Common myeloid progenitor, CD34-positive (primary cell): Measurements from ENCODE around the gene THRB.

ENCODE experiments used
- CTCF ChIA-PET: fragments of 350-600 bp; sonication (Branson Sonifier 250); formaldehyde crosslinking; loops from one replicate; lab custom pipeline; 2021; ENCODE audit warnings: antibody characterized with exemption; lab: Charles Lee
- POLR2A ChIA-PET: fragments of 350-600 bp; sonication (Branson Sonifier 250); formaldehyde crosslinking; loops from one replicate; lab custom pipeline; 2021; ENCODE audit warnings: antibody characterized with exemption; lab: Charles Lee
- DNase-seq, 3 donors: peaks; one replicate each; pipeline versions ENCODE4 v3.0.0 to v3.0.0-alpha.2; 2013
- H3K27ac ChIP-seq, 2 experiments: 1 replicate in 1 of 2; 2 replicates in 1 of 2; pipeline ENCODE4 v1.7.0; 2013; ENCODE audit warnings: inconsistent platforms in 2 of 2, low read length in 2 of 2, mild to moderate bottlenecking in 2 of 2, low read depth in 1 of 2, moderate library complexity in 1 of 2; ENCODE audit not compliant: severe bottlenecking in 2 of 2, insufficient read depth in 1 of 2, poor library complexity in 1 of 2
- H3K27me3 ChIP-seq, 5 experiments: replicated peaks in 2 of 5; 1 replicate in 3 of 5; 2 replicates in 2 of 5; pipeline versions ENCODE4 v1.6.1 to v1.7.0; 2013; ENCODE audit warnings: low read length in 4 of 5, mild to moderate bottlenecking in 2 of 5, moderate library complexity in 2 of 5, inconsistent platforms in 1 of 5; ENCODE audit not compliant: insufficient read depth in 5 of 5, control insufficient read depth in 4 of 5
- H3K36me3 ChIP-seq, 4 experiments: 1 replicate in 2 of 4; 2 replicates in 2 of 4; pipeline versions ENCODE4 v1.6.1 to v1.7.0; 2013; ENCODE audit warnings: low read length in 3 of 4, control low read depth in 1 of 4, mild to moderate bottlenecking in 1 of 4; ENCODE audit not compliant: control insufficient read depth in 4 of 4, insufficient read depth in 4 of 4
- H3K4me1 ChIP-seq, 4 experiments: 1 replicate in 3 of 4; 2 replicates in 1 of 4; pipeline versions ENCODE4 v1.6.1 to v1.7.1; 2013; ENCODE audit warnings: low read length in 3 of 4, mild to moderate bottlenecking in 3 of 4, control low read depth in 1 of 4, inconsistent platforms in 1 of 4, moderate library complexity in 1 of 4; ENCODE audit not compliant: control insufficient read depth in 4 of 4, insufficient read depth in 4 of 4; ENCODE audit errors: control extremely low read depth in 1 of 4
- H3K4me3 ChIP-seq, 7 experiments: 1 replicate in 4 of 7; 2 replicates in 3 of 7; pipeline versions ENCODE4 v1.5.1 to v1.7.0; 2013; ENCODE audit warnings: mild to moderate bottlenecking in 7 of 7, low read length in 6 of 7, moderate library complexity in 6 of 7, inconsistent platforms in 2 of 7, low read depth in 2 of 7, control low read depth in 1 of 7; ENCODE audit not compliant: insufficient read depth in 4 of 7, control insufficient read depth in 1 of 7; ENCODE audit errors: extremely low read depth in 1 of 7
- H3K9me3 ChIP-seq, 5 experiments: 1 replicate in 4 of 5; 2 replicates in 1 of 5; pipeline versions ENCODE4 v1.6.1 to v1.7.1; 2013; ENCODE audit warnings: low read length in 4 of 5, mild to moderate bottlenecking in 2 of 5, inconsistent platforms in 1 of 5, low read depth in 1 of 5, moderate library complexity in 1 of 5; ENCODE audit not compliant: control insufficient read depth in 4 of 5, insufficient read depth in 2 of 5; ENCODE audit errors: control extremely low read depth in 1 of 5
- WGBS: methylation state at CpG from one replicate; pipeline ENCODE4 v1.1.5; 2013; ENCODE audit not compliant: insufficient coverage; 5-methylcytosine and 5-hydroxymethylcytosine counted together

The THRB gene

GRCh38 chr3:24323272-24323671, 171.4 kb downstream of the THRB start:
- ChIA-PET CTCF (interaction anchor here (0.7 to 1.5 kb wide), 4 partner anchors 8 to 335 kb away, joined by 3 to 6 read pairs (median 3); no protein-coding TSS in a partner anchor), POLR2A (interaction anchor here (1.0 kb wide), 1 partner anchor 321 kb away, joined by 6 read pairs; no protein-coding TSS in a partner anchor)
- peaks cover 0 to 12% (median 0%) of the 10 kb centered on the region in 5 experiments for H3K9me3 ChIP-seq
- H3K4me3 ChIP-seq, result no peak overlapping the region
- peaks cover 0 to 2% (median 0%) of the 10 kb centered on the region in 4 experiments for H3K36me3 ChIP-seq
- no peak overlapping the region for H3K27ac ChIP-seq
- no peaks in the 10 kb centered on the region for H3K27me3 ChIP-seq
- no peak for DNase-seq
- H3K4me1 ChIP-seq, result no peaks in the 10 kb centered on the region

- no peak for DNase-seq
- Histone ChIP-seq H3K9me3 (peaks cover 0 to 12% (median 0%) of the 10 kb centered on the region in 5 experiments), H3K4me3 (no peak overlapping the region), H3K27me3 (no peaks in the 10 kb centered on the region), H3K4me1 (no peaks in the 10 kb centered on the region), H3K36me3 (peaks cover 0 to 5% (median 0%) of the 10 kb centered on the region in 4 experiments), H3K27ac (no peak overlapping the region)
- POLR2A ChIA-PET, result no interaction called here
- CTCF ChIA-PET, result no interaction called here
Measured at GRCh38 chr3:24320601-24321000, 174.0 kb downstream of the THRB start.

- ChIA-PET POLR2A (no interaction called here), CTCF (no interaction called here)
- Histone ChIP-seq H3K27me3 (no peaks in the 10 kb centered on the region), H3K9me3 (peaks cover 0 to 12% (median 0%) of the 10 kb centered on the region in 5 experiments), H3K4me1 (peaks cover 0 to 5% (median 2%) of the 10 kb centered on the region in 4 experiments), H3K4me3 (no peak overlapping the region), H3K27ac (no peak overlapping the region), H3K36me3 (peaks cover 0 to 5% (median 0%) of the 10 kb centered on the region in 4 experiments)
- WGBS, result no CpG with 5 or more reads among the region's 1 CpG
- DNase-seq, result no peak
Measured at GRCh38 chr3:24318677-24319287, 175.9 kb downstream of the THRB start.

GRCh38 chr3:24316887-24317383, 177.7 kb downstream of the THRB start:
- Histone ChIP-seq H3K27me3 (no peaks in the 10 kb centered on the region), H3K36me3 (peaks cover 0 to 5% (median 0%) of the 10 kb centered on the region in 4 experiments), H3K9me3 (peaks cover 0 to 12% (median 0%) of the 10 kb centered on the region in 5 experiments), H3K4me3 (no peak overlapping the region), H3K4me1 (peaks cover 0 to 8% (median 6%) of the 10 kb centered on the region in 4 experiments), H3K27ac (no peak overlapping the region)
- CTCF ChIA-PET, result no interaction called here
- POLR2A ChIA-PET, result no interaction called here
- no peak for DNase-seq
- WGBS, result 100% methylated on average over 4 of the region's 5 CpGs

- H3K36me3 ChIP-seq, result peaks cover 0 to 5% (median 0%) of the 10 kb centered on the region in 4 experiments
- CTCF ChIA-PET, result no interaction called here
- DNase-seq, result no peak
Measured at GRCh38 chr3:24315971-24316370, 178.7 kb downstream of the THRB start.

GRCh38 chr3:24315356-24315755, 179.3 kb downstream of the THRB start:
- no peak overlapping the region for H3K4me3 ChIP-seq
- ChIA-PET CTCF (no interaction called here), POLR2A (no interaction called here)
- DNase-seq, result no peak
- no peaks in the 10 kb centered on the region for H3K27me3 ChIP-seq
- H3K36me3 ChIP-seq, result peaks cover 0 to 5% (median 0%) of the 10 kb centered on the region in 4 experiments
- no peak overlapping the region for H3K27ac ChIP-seq
- peaks cover 0 to 8% (median 6%) of the 10 kb centered on the region in 4 experiments for H3K4me1 ChIP-seq
- 91% methylated on average over 4 of the region's 7 CpGs for WGBS
- H3K9me3 ChIP-seq, result peaks cover 0 to 12% (median 0%) of the 10 kb centered on the region in 5 experiments

More at GRCh38 chr3:24315971-24316370, 178.7 kb downstream of the THRB start:
- Histone ChIP-seq H3K4me3 (no peak overlapping the region), H3K27ac (no peak overlapping the region), H3K4me1 (peaks cover 0 to 8% (median 6%) of the 10 kb centered on the region in 4 experiments), H3K27me3 (no peaks in the 10 kb centered on the region), H3K9me3 (peaks cover 0 to 12% (median 0%) of the 10 kb centered on the region in 5 experiments)
- POLR2A ChIA-PET, result no interaction called here

- ChIA-PET POLR2A (no interaction called here), CTCF (no interaction called here)
- Histone ChIP-seq H3K4me1 (peaks cover 0 to 8% (median 6%) of the 10 kb centered on the region in 4 experiments), H3K4me3 (no peak overlapping the region), H3K36me3 (no peaks in the 10 kb centered on the region), H3K9me3 (no peaks in the 10 kb centered on the region), H3K27me3 (no peaks in the 10 kb centered on the region), H3K27ac (no peak overlapping the region)
- DNase-seq, result no peak
- 100% methylated on average over 1 of the region's 2 CpGs for WGBS
Measured at GRCh38 chr3:24311881-24312280, 182.8 kb downstream of the THRB start.
